HEK293 (cell line): ENCODE results near the gene ADO.

Experiments
- CTCF ChIA-PET: fragments of 350-600 bp; formaldehyde crosslinking; extraction: SDS; loops from one replicate; lab custom pipeline; 2021; ENCODE audit warnings: antibody characterized with exemption; lab: Yijun Ruan, JAX
- POLR2A ChIA-PET: fragments of 300-600 bp; formaldehyde crosslinking; extraction: SDS; loops from one replicate; lab custom pipeline; 2020; ENCODE audit warnings: antibody characterized with exemption, inconsistent platforms; lab: Yijun Ruan, JAX
- H3K27ac ChIP-seq: fragments of 200-500 bp; sonication (Bioruptor generic); 2 replicates; pipeline ENCODE4 v1.5.1; 2014; ENCODE audit warnings: low read depth, low read length, control low read depth, inconsistent platforms; ENCODE audit errors: extremely low read depth
- H3K36me3 ChIP-seq, 2 experiments: fragments of 200-500 bp in 1 of 2; sonication (Bioruptor generic) in 1 of 2; 1 replicate in 1 of 2; 2 replicates in 1 of 2; pipeline ENCODE4 v1.5.1; 2014 to 2017; ENCODE audit warnings: inconsistent platforms in 2 of 2, low read length in 2 of 2; ENCODE audit not compliant: control insufficient read depth in 2 of 2, insufficient read depth in 1 of 2
- H3K4me1 ChIP-seq: fragments of 200-500 bp; sonication (Bioruptor generic); 2 replicates; pipeline ENCODE4 v1.5.1; 2014; ENCODE audit warnings: mild to moderate bottlenecking, low read length, inconsistent platforms; ENCODE audit not compliant: control insufficient read depth, insufficient read depth
- H3K4me3 ChIP-seq: 2 replicates; pipeline ENCODE4 v1.5.1; 2011; ENCODE audit warnings: low read depth, mild to moderate bottlenecking, control low read depth, low read length, moderate library complexity
- H3K9me3 ChIP-seq: fragments of 200-500 bp; sonication (Bioruptor generic); 2 replicates; pipeline ENCODE4 v1.5.1; 2014; ENCODE audit warnings: low read depth, low read length, inconsistent platforms; ENCODE audit not compliant: control insufficient read depth, insufficient read depth
- BCL11A ChIP-seq: fragments of 450-650 bp; formaldehyde crosslinking; IDR thresholded peaks from 2 replicates; pipeline ENCODE4 v1.5.1; 2016; ENCODE audit warnings: low read depth, missing biosample characterization, missing genetic modification characterization
- GFI1B ChIP-seq: fragments of 450-650 bp; formaldehyde crosslinking; IDR thresholded peaks from 2 replicates; pipeline ENCODE4 v1.5.1; 2016; ENCODE audit warnings: missing biosample characterization, missing genetic modification characterization
- GLIS2 ChIP-seq: fragments of 450-650 bp; formaldehyde crosslinking; IDR thresholded peaks from 2 replicates; pipeline ENCODE4 v1.5.1; 2016; ENCODE audit warnings: missing biosample characterization, missing genetic modification characterization
- HOXD13 ChIP-seq: sonication (generic); formaldehyde crosslinking; IDR thresholded peaks from 2 replicates; pipeline ENCODE4 v1.8.0; 2022; ENCODE audit warnings: missing genetic modification reagents, borderline replicate concordance
- IKZF3 ChIP-seq: fragments of 450-650 bp; IDR thresholded peaks from 2 replicates; pipeline ENCODE4 v1.5.0; 2018; ENCODE audit warnings: missing biosample characterization, mild to moderate bottlenecking, missing genetic modification characterization, moderate library complexity
- MEIS1 ChIP-seq: sonication (generic); formaldehyde crosslinking; IDR thresholded peaks from 2 replicates; pipeline ENCODE4 v1.8.1; 2022; ENCODE audit warnings: missing genetic modification reagents, mild to moderate bottlenecking, borderline replicate concordance
- OSR2 ChIP-seq: fragments of 450-650 bp; formaldehyde crosslinking; IDR thresholded peaks from 2 replicates; pipeline ENCODE4 v1.5.1; 2016; ENCODE audit warnings: missing biosample characterization, missing genetic modification characterization
- ZNF114 ChIP-seq: fragments of 450-650 bp; formaldehyde crosslinking; IDR thresholded peaks from 2 replicates; pipeline ENCODE4 v1.5.0; 2017; ENCODE audit warnings: missing biosample characterization, missing genetic modification characterization
- ZNF155 ChIP-seq: fragments of 450-650 bp; formaldehyde crosslinking; IDR thresholded peaks from 2 replicates; pipeline ENCODE4 v1.5.1; 2016; ENCODE audit warnings: missing biosample characterization, missing genetic modification characterization
- ZNF324 ChIP-seq: fragments of 450-650 bp; formaldehyde crosslinking; IDR thresholded peaks from 2 replicates; pipeline ENCODE4 v1.5.1; 2016; ENCODE audit warnings: missing biosample characterization, missing genetic modification characterization
- ZNF354C ChIP-seq: fragments of 450-650 bp; formaldehyde crosslinking; IDR thresholded peaks from 2 replicates; pipeline ENCODE4 v1.5.1; 2016; ENCODE audit warnings: missing biosample characterization, missing genetic modification characterization, low read depth, borderline replicate concordance
- ZNF555 ChIP-seq: fragments of 450-650 bp; formaldehyde crosslinking; conservative IDR thresholded peaks from 2 replicates; pipeline ENCODE4 v1.5.1; 2017; ENCODE audit warnings: missing biosample characterization, mild to moderate bottlenecking, missing genetic modification characterization, inconsistent platforms
- ZNF558 ChIP-seq: fragments of 450-650 bp; formaldehyde crosslinking; IDR thresholded peaks from 2 replicates; pipeline ENCODE4 v1.5.1; 2016; ENCODE audit warnings: missing biosample characterization, missing genetic modification characterization
- ZNF561 ChIP-seq: fragments of 450-650 bp; IDR thresholded peaks from 2 replicates; pipeline ENCODE4 v1.5.1; 2018; ENCODE audit warnings: missing biosample characterization, missing genetic modification characterization, borderline replicate concordance
- ZNF623 ChIP-seq: fragments of 450-650 bp; formaldehyde crosslinking; IDR thresholded peaks from 2 replicates; pipeline ENCODE4 v1.5.1; 2016; ENCODE audit warnings: missing biosample characterization, missing genetic modification characterization
- ZNF658 ChIP-seq: fragments of 450-650 bp; formaldehyde crosslinking; IDR thresholded peaks from 2 replicates; pipeline ENCODE4; 2016; ENCODE audit warnings: missing biosample characterization, missing genetic modification characterization
- ZNF677 ChIP-seq: fragments of 450-650 bp; IDR thresholded peaks from 2 replicates; pipeline ENCODE4 v1.5.0; 2018; ENCODE audit warnings: missing biosample characterization, mild to moderate bottlenecking, missing genetic modification characterization, moderate library complexity
- ZNF701 ChIP-seq: fragments of 450-650 bp; formaldehyde crosslinking; IDR thresholded peaks from 2 replicates; pipeline ENCODE4 v1.5.1; 2016; ENCODE audit warnings: missing biosample characterization, missing genetic modification characterization
- ZNF747 ChIP-seq: fragments of 450-650 bp; formaldehyde crosslinking; IDR thresholded peaks from 2 replicates; pipeline ENCODE4 v1.5.1; 2016; ENCODE audit warnings: missing biosample characterization, missing genetic modification characterization
- ZSCAN23 ChIP-seq: fragments of 450-650 bp; formaldehyde crosslinking; IDR thresholded peaks from 2 replicates; pipeline ENCODE4 v1.5.1; 2016; ENCODE audit warnings: missing biosample characterization, missing genetic modification characterization
- TF ChIP-seq, protein P1 (sequence below): fragments of 450-650 bp; formaldehyde crosslinking; IDR thresholded peaks from 2 replicates; pipeline ENCODE4 v1.5.1; 2016; ENCODE audit warnings: missing biosample characterization, missing genetic modification characterization, low read depth
- TF ChIP-seq, protein P2 (sequence below): fragments of 450-650 bp; formaldehyde crosslinking; IDR thresholded peaks from 2 replicates; pipeline ENCODE4 v1.5.1; 2016; ENCODE audit warnings: missing biosample characterization, missing genetic modification characterization
- TF ChIP-seq, protein P3 (sequence below): fragments of 450-650 bp; formaldehyde crosslinking; IDR thresholded peaks from 2 replicates; pipeline ENCODE4 v1.5.1; 2017; ENCODE audit warnings: missing biosample characterization, missing genetic modification characterization
- TF ChIP-seq, protein P4 (sequence below): fragments of 450-650 bp; formaldehyde crosslinking; IDR thresholded peaks from 2 replicates; pipeline ENCODE4 v1.5.1; 2017; ENCODE audit warnings: missing biosample characterization, missing genetic modification characterization
- TF ChIP-seq, protein P5 (sequence below): sonication (generic); formaldehyde crosslinking; IDR thresholded peaks from 2 replicates; pipeline ENCODE4 v1.8.1; 2022; ENCODE audit warnings: mild to moderate bottlenecking, moderate library complexity, missing genetic modification reagents

The ADO gene

DNA sequence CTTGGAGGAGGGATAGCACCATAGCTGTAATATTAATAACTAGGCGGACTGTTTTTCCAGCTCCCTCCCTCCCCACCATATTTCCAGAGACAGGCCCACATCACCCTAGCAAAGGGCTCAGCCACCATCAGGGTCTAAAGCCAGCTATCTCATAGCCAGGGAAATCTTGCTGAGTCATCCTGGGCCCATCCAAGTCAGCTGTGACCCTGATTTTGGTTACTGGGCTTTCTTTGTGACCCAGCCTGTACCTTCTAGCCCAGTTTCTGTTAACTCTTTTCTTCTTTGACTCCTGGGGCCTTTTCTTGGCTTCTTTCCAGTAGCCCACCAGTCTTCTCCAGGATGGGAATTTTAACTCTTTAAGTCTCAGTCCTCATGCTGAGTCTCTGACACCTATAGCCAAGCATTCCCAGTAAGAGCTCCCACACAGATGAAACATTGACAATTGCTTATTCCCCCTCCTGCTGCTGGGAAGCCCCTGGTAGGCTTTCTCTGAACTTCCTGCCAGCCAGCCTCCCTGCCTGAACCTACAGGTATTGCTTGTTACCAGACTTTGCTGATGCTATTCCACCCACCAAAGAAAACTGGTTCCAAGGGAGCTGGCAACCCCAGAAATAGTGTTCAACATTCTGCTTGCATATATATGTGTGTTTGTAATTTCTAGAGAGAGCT, 34.8 kb upstream of the ADO start (continued):
- TF ChIP-seq ZSCAN23 (no peak), ZNF677 (tag by site-specific recombination) (no peak)

DNA sequence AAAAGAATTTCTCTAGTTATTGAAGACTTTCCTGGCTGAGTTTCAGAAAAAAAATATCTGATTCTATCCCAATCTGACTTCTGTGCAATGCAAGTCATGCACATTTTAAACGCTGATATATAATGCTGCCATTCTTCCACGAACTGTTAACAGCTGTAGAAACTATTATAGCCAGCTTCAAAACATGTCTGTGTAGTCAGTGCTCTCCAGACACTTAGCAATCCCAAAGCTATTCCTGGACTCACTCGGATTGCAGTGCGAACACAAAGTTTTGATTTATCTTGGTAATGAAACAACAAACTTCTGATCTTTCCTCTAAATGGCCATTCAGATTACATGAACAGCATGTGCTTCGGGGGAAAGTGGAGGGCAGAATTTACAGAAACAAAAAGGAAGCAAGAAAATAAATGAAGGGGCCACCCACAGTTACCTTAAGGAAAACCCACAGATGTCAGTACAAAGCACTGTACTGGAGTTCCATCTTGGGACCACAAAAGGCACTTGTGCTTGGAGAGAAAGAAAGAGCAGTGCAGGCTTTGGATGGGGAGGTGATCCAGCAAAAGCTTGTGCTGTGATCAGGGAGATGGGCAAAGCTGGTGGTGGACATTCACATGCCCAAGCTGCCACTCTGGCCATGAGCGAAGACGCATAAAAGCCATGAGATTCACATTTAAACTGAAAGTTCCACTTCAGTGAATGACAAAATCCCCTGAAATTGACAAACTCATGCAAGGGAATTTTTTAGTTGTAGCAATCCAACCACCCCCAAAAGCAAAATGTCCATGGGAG, 32.1 kb upstream of the ADO start:
- POLR2A ChIA-PET, result no interaction called here
- Histone ChIP-seq H3K36me3 (no peaks in the 10 kb centered on the region), H3K4me1 (no peaks in the 10 kb centered on the region), H3K9me3 (no peaks in the 10 kb centered on the region), H3K4me3 (no peak overlapping the region), H3K27ac (no peak overlapping the region)
- TF ChIP-seq, protein P1, sequence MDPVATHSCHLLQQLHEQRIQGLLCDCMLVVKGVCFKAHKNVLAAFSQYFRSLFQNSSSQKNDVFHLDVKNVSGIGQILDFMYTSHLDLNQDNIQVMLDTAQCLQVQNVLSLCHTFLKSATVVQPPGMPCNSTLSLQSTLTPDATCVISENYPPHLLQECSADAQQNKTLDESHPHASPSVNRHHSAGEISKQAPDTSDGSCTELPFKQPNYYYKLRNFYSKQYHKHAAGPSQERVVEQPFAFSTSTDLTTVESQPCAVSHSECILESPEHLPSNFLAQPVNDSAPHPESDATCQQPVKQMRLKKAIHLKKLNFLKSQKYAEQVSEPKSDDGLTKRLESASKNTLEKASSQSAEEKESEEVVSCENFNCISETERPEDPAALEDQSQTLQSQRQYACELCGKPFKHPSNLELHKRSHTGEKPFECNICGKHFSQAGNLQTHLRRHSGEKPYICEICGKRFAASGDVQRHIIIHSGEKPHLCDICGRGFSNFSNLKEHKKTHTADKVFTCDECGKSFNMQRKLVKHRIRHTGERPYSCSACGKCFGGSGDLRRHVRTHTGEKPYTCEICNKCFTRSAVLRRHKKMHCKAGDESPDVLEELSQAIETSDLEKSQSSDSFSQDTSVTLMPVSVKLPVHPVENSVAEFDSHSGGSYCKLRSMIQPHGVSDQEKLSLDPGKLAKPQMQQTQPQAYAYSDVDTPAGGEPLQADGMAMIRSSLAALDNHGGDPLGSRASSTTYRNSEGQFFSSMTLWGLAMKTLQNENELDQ (tag by site-specific recombination), result no peak
- TF ChIP-seq HOXD13 (CRISPR knock-in tag) (no peak), OSR2 (tag by site-specific recombination) (no peak), ZNF324 (tag by site-specific recombination) (no peak), ZNF155 (no peak), ZNF558 (no peak), MEIS1 (no peak)
- TF ChIP-seq, protein P2, sequence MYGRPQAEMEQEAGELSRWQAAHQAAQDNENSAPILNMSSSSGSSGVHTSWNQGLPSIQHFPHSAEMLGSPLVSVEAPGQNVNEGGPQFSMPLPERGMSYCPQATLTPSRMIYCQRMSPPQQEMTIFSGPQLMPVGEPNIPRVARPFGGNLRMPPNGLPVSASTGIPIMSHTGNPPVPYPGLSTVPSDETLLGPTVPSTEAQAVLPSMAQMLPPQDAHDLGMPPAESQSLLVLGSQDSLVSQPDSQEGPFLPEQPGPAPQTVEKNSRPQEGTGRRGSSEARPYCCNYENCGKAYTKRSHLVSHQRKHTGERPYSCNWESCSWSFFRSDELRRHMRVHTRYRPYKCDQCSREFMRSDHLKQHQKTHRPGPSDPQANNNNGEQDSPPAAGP (tag by site-specific recombination), result no peak
- TF ChIP-seq, protein P3, sequence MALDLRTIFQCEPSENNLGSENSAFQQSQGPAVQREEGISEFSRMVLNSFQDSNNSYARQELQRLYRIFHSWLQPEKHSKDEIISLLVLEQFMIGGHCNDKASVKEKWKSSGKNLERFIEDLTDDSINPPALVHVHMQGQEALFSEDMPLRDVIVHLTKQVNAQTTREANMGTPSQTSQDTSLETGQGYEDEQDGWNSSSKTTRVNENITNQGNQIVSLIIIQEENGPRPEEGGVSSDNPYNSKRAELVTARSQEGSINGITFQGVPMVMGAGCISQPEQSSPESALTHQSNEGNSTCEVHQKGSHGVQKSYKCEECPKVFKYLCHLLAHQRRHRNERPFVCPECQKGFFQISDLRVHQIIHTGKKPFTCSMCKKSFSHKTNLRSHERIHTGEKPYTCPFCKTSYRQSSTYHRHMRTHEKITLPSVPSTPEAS (tag by site-specific recombination), result no peak
- TF ChIP-seq, protein P4, sequence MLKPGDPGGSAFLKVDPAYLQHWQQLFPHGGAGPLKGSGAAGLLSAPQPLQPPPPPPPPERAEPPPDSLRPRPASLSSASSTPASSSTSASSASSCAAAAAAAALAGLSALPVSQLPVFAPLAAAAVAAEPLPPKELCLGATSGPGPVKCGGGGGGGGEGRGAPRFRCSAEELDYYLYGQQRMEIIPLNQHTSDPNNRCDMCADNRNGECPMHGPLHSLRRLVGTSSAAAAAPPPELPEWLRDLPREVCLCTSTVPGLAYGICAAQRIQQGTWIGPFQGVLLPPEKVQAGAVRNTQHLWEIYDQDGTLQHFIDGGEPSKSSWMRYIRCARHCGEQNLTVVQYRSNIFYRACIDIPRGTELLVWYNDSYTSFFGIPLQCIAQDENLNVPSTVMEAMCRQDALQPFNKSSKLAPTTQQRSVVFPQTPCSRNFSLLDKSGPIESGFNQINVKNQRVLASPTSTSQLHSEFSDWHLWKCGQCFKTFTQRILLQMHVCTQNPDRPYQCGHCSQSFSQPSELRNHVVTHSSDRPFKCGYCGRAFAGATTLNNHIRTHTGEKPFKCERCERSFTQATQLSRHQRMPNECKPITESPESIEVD, result no peak
- CTCF ChIA-PET, result interaction anchor here (0.6 to 1.4 kb wide), 2 partner anchors 154 to 179 kb away, joined by 3 read pairs; no protein-coding TSS in a partner anchor

DNA sequence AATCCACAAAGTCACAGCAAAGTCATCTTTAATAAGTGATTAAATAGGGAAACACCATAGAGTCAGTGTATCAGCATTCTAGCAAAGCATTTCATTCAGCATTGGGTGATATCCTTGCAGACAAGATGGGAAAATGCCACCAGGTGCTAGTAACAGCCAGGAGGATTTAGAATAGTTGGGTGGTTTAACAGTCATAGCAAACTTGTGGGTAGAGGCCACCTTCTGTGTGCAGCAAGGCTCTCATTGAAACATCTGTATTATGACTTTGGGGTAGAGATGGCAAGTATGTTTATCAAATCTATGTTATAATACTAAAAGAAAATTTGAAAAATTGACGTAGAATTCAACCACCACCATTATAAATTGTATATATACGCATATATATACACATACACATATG, 26.4 kb upstream of the ADO start:
- ChIA-PET POLR2A (no interaction called here), CTCF (no interaction called here)
- Histone ChIP-seq H3K27ac (no peak overlapping the region), H3K9me3 (no peaks in the 10 kb centered on the region), H3K36me3 (no peaks in the 10 kb centered on the region), H3K4me3 (no peak overlapping the region), H3K4me1 (no peaks in the 10 kb centered on the region)
- TF ChIP-seq ZNF658 (tag by site-specific recombination) (no peak), BCL11A (tag by site-specific recombination) (no peak), ZNF701 (tag by site-specific recombination) (no peak), ZNF354C (tag by site-specific recombination) (no peak), IKZF3 (tag by site-specific recombination) (no peak), ZNF561 (tag by site-specific recombination) (no peak), ZNF623 (tag by site-specific recombination) (no peak), GLIS2 (tag by site-specific recombination) (no peak), ZNF555 (tag by site-specific recombination) (no peak), ZNF114 (no peak), ZNF747 (tag by site-specific recombination) (no peak), GFI1B (tag by site-specific recombination) (no peak)
- TF ChIP-seq, protein P5, sequence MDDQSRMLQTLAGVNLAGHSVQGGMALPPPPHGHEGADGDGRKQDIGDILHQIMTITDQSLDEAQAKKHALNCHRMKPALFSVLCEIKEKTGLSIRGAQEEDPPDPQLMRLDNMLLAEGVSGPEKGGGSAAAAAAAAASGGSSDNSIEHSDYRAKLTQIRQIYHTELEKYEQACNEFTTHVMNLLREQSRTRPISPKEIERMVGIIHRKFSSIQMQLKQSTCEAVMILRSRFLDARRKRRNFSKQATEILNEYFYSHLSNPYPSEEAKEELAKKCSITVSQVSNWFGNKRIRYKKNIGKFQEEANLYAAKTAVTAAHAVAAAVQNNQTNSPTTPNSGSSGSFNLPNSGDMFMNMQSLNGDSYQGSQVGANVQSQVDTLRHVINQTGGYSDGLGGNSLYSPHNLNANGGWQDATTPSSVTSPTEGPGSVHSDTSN, result no peak
